NCI-H1105 treated with DMSO at 0.1 percent for 48 hours (cell line): Measurements from ENCODE around the gene MAPRE3.
"Not testable (repeated sequence)": the region's sequence is repeated elsewhere in the genome, so short reads cannot be mapped to it uniquely, and the experiment has no call there.

Source experiments
- DNase-seq: peaks from one replicate; lab custom pipeline; 2025; lab: John Stamatoyannopoulos, UW

The MAPRE3 gene

GRCh38 chr2:26970244-26970927 is at the start of gene MAPRE3:
Gene MAPRE3, plus strand, starts transcription at chr2:26970637. Its CDS starts 51,582 bp downstream, at chr2:27022219.
- DNase-seq = peak; percentile 95

- DNase-seq = no peak
Measured at GRCh38 chr2:26921323-26921722, 49.1 kb upstream of the MAPRE3 start.

- DNase-seq = peak; percentile 17
Measured at GRCh38 chr2:26922405-26923188, 47.8 kb upstream of the MAPRE3 start.

DNA sequence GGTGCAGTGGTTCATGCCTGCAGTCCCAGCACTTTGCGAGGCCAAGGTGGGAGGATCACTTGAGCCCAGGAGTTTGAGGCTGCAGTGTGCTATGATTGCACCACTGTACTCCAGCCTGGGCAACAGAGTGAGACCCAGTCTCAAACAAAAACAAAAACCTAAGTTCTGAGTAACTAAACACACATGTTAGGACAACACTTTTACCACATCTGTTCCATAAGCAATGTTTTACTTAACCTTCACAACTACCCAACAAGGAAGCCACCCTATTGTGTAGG is 47.3 kb upstream of the MAPRE3 start:
- DNase-seq = not testable (repeated sequence)

- DNase-seq = no peak
Measured at GRCh38 chr2:26924731-26925099, 45.7 kb upstream of the MAPRE3 start.

DNA sequence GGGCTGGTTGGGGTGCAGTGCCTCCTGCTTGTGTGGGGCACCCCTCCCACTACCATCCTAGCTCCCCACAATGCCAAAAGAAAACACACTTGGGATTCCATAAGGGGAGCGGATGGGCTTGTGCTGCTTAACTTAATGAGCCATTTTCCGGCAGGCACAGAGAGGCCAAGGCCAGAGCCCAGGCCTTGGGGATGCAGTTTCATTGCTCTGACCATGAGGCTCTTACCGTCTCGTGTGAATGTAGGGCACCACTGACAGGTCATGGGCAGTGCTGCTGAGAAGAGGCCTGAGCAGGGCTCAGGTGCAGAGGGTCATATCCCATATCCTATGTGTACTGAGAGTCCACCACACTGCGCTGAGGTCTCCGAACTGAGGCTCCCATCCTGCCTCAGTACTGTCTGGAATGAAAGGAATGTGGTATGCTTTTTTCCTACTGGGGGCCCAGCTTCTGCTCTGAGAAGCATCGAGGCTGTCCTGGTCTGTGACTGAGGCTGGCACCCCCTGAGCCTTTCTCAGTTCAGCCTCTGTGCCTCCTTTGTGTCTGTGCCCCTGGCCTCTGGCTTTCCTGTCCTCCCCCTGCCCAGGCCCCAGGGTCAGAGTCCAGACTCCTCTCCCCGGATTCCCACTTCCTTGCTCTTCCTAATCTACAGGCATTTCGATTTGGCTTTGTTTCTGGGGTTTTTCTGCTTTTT is 45.2 kb upstream of the MAPRE3 start:
- no peak for DNase-seq

GRCh38 chr2:26927221-26927620 is 43.2 kb upstream of the MAPRE3 start:
- DNase-seq = no peak

- DNase-seq = no peak
Measured at GRCh38 chr2:26932974-26933373, 37.5 kb upstream of the MAPRE3 start.

DNA sequence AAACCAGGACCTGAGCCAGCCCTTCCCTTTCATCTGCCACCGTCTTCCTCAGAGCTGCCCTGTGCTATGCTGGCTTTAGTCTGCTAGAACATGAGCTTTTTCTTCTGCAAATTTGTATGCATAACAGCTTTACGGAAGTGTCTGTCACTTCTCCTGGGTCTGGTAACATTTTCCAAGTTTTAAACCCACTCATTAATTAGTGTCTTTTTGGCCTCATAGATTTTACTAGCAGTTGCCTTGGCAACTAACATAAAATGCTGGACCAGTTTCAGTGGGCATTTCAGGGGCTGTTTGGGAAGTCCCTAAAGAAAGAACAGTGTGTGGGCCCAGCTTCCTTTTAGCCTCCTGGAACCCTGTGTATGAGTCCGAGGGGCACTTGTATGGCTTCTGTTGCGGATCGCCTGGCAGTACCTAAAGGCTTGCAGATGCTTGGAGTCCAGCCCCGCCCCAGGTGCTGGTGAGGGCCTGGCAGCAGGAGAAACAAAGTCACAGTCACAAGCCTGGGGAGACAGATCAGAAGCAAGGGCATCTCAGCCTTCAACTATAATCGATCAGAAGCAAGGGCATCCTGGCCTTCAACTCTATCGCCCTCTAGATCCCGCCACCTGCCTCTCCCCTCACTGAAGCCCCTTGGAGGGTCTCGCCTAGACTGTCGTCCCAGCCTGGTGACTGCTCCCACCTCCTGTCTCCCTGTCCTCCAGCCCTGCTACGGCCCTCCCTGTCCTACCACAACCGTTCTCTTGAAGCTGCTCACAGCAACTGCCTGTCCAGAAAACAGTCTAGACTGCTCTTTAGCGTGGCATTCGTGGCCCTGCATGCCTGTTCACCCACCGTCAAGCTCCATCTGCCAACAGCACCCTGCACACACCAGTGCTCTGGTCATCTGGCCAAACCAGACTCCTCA is 36.8 kb upstream of the MAPRE3 start:
- DNase-seq = no peak

GRCh38 chr2:26934335-26934724 is 36.1 kb upstream of the MAPRE3 start:
- DNase-seq = no peak

DNA sequence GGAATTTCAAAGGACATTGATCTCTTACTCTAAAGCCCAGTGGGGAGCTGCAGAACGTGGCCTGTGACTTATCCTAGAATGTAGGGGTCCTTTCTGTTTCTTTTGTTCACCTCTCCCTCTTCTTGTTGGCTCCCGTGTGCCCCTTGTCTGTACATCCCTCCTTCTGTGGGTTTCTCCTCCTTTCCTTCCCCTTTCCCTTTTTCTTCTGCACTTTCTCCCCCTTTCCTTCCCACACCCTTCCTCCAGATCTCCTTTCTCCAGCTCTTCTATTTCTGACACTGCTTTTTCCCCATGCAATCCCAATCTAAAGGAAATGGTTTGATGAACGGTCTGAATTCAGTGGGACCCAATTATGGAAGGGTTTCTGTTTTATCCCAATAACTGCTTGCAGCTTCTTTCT is 35.5 kb upstream of the MAPRE3 start:
- no peak for DNase-seq

DNA sequence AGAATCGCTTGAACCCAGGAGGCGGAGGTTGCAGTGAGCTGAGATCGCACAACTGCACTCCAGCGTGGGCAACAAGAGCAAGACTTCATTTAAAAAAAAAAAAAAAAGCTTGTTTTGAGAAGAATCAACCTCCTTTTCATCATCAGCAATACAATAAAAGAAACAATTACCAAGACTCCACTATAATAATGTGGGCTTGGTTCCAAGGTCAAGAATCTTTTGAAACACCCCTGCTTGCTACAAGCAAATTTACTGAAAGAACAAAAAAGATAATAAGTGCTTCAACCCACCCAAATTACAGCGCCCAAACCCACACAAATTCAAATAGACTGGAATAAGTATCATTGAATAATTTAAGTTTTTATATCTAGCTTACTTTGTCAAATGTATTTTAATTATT is 33.6 kb upstream of the MAPRE3 start:
- peak; percentile 3 for DNase-seq

- DNase-seq = no peak
Measured at GRCh38 chr2:26938399-26939118, 31.9 kb upstream of the MAPRE3 start.

GRCh38 chr2:26940001-26940400 is 30.4 kb upstream of the MAPRE3 start:
- DNase-seq = no peak

- DNase-seq = no peak
Measured at GRCh38 chr2:26941486-26941885, 29.0 kb upstream of the MAPRE3 start.

DNA sequence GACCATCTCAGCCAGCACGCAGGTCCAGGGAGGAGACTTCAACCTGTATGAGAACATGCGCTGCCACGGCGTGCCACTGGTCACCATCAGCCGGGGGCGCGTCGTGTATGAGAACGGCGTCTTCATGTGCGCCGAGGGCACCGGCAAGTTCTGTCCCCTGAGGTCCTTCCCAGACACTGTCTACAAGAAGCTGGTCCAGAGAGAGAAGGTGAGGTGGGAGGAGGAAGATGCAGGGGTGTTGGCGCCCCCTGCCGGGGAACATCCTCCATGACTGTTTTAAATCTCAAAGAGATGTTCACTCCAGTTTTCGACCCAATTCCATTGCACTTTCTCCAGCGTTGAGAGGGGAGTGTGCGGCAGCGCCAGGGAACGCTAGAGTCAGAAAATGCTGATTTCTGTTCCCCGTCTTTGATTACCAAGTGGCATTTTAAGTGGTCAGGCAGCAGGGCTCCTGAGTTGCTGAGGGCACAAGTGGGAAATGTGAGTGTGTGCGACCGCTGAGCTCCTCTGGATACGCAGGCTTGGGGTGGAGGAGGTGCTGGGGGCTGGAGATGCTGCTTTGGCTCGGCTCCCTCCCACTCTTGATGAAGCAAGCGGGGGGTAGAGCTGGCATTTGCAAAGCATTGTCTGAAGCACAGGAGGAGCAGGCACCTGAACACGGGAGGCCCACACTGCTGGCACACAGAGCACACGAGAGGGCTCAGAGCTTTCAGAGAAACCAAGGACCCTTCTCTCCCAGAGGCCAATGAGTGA is 27.7 kb upstream of the MAPRE3 start:
- peak; percentile 9 for DNase-seq

- no peak for DNase-seq
Measured at GRCh38 chr2:26945991-26946750, 24.3 kb upstream of the MAPRE3 start.

GRCh38 chr2:26946841-26947784 is 23.3 kb upstream of the MAPRE3 start:
- DNase-seq = peak; percentile 22

- no peak for DNase-seq
Measured at GRCh38 chr2:26948800-26949199, 21.6 kb upstream of the MAPRE3 start.
